ENCODE data around the gene CD6. TPM values are rescaled to one million over a fixed set of nuclear protein-coding genes. Genes with fewer than 3 reads are reported as not detected.

Gene CD6
- total and polyA plus RNA-seq, 2 donors (not counting 3 experiments of a cell fraction or from before 2014, with no cell fraction given) = not detected

DNA sequence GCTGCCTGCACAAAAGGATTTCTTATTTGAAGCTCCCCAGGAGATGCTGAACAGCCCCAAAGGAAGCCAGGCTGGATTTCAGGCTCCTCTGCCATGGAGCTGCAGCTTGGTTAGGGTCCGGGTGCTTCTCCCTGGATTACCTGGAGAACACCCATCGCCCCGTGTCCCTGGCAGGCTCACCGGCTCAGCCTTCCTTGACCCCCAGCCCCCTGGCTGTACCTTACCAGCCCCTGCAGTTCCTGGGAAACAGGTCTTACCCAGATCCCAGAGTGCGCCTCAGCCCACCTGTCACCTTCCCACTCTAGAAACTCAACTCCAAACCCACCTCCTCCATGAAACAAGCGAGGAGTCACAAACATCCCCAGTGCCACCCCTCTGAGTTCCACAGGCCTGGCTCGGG, 85.5 kb downstream of the CD6 start:
- Histone ChIP-seq H3K4me3 (replicated peaks in 1 of 3; ENCODE audit: insufficient read depth in 1 of 3, low read depth in 1 of 3, low read length in 3 of 3) (no peak overlapping the region), H3K27me3 (ENCODE audit: control insufficient read depth in 2 of 2, insufficient read depth in 2 of 2, low read length in 2 of 2) (no peaks in the 10 kb centered on the region), H3K4me1 (ENCODE audit: control insufficient read depth, extremely low read depth, insufficient read depth, low read length) (no peaks in the 10 kb centered on the region), H3K9ac (replicated peaks; ENCODE audit: extremely low read depth, insufficient read depth, low read length) (no peak overlapping the region), H2AFZ (ENCODE audit: low read depth, low read length) (no peak overlapping the region), H3K4me2 (ENCODE audit: insufficient read depth, low read length) (no peak overlapping the region), H4K20me1 (replicated peaks; ENCODE audit: control insufficient read depth, extremely low read depth, insufficient read depth, low read length) (no peaks in the 10 kb centered on the region), H3K27ac (ENCODE audit: insufficient read depth, low read depth, low read length) (no peak overlapping the region), H3K9me3 (replicated peaks; ENCODE audit: control insufficient read depth, insufficient read depth, low read length) (no peaks in the 10 kb centered on the region), H3K79me2 (ENCODE audit: control insufficient read depth, insufficient read depth, low read length) (no peaks in the 10 kb centered on the region), H3K36me3 (ENCODE audit: control insufficient read depth in 2 of 2, extremely low read depth in 1 of 2, insufficient read depth in 2 of 2, low read length in 2 of 2) (no peaks in the 10 kb centered on the region), H3K9me1 (replicated peaks; ENCODE audit: control insufficient read depth, extremely low read depth, insufficient read depth, low read length) (no peaks in the 10 kb centered on the region)
- POLR2A ChIA-PET = no interaction called here
- intact Hi-C loops (cut with micrococcal nuclease) (no loop called here), dilution Hi-C loops (cut with MboI; ENCODE audit: extremely low pct_ligation_motif_present, low sequenced_read_pairs) (no loop called here)
- TF ChIP-seq POLR2AphosphoS5 (IDR thresholded peaks at IDR 0.05; ENCODE audit: insufficient read depth, low read depth, low read length) (no peak), GATA2 (IDR thresholded peaks at IDR 0.05; ENCODE audit: insufficient read depth, insufficient read length, low read depth, low read length) (no peak), EZH2 (IDR thresholded peaks at IDR 0.05; ENCODE audit: borderline replicate concordance, low read depth, low read length, severe bottlenecking) (no peak), FOS (IDR thresholded peaks at IDR 0.05; ENCODE audit: borderline replicate concordance, insufficient read depth, low read length) (no peak), MYC (IDR thresholded peaks at IDR 0.05; ENCODE audit: low read depth, low read length) (no peak), JUN (IDR thresholded peaks at IDR 0.05; ENCODE audit: borderline replicate concordance, insufficient read depth, insufficient read length, low read depth) (no peak), POLR2A (IDR thresholded peaks at IDR 0.05; ENCODE audit: low read depth, low read length) (no peak)
- TF ChIP-seq, protein P1, sequence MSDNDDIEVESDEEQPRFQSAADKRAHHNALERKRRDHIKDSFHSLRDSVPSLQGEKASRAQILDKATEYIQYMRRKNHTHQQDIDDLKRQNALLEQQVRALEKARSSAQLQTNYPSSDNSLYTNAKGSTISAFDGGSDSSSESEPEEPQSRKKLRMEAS (IDR thresholded peaks at IDR 0.05; ENCODE audit: insufficient read depth, insufficient read length) = no peak
- TF ChIP-seq, protein P2, sequence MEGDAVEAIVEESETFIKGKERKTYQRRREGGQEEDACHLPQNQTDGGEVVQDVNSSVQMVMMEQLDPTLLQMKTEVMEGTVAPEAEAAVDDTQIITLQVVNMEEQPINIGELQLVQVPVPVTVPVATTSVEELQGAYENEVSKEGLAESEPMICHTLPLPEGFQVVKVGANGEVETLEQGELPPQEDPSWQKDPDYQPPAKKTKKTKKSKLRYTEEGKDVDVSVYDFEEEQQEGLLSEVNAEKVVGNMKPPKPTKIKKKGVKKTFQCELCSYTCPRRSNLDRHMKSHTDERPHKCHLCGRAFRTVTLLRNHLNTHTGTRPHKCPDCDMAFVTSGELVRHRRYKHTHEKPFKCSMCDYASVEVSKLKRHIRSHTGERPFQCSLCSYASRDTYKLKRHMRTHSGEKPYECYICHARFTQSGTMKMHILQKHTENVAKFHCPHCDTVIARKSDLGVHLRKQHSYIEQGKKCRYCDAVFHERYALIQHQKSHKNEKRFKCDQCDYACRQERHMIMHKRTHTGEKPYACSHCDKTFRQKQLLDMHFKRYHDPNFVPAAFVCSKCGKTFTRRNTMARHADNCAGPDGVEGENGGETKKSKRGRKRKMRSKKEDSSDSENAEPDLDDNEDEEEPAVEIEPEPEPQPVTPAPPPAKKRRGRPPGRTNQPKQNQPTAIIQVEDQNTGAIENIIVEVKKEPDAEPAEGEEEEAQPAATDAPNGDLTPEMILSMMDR (IDR thresholded peaks at IDR 0.05; ENCODE audit: extremely low read depth in 1 of 2, insufficient read depth in 1 of 2, low read depth in 1 of 2, low read length in 2 of 2) = no peak
- CTCF ChIA-PET = no interaction called here
- no TSS peak for BruUV-seq (replicated peaks)
- no peak for DNase-seq (ENCODE audit: low read depth, low spot score)
- FAIRE-seq = no peak
